GM19455 (cell line): ENCODE results near the gene TSPYL6.

Experiments used
- ATAC-seq: cut with Tn5 transposase; IDR thresholded peaks from one replicate; pipeline ENCODE4 v1.9.1; 2021; ENCODE audit not compliant: unreplicated experiment

TSPYL6 gene

DNA sequence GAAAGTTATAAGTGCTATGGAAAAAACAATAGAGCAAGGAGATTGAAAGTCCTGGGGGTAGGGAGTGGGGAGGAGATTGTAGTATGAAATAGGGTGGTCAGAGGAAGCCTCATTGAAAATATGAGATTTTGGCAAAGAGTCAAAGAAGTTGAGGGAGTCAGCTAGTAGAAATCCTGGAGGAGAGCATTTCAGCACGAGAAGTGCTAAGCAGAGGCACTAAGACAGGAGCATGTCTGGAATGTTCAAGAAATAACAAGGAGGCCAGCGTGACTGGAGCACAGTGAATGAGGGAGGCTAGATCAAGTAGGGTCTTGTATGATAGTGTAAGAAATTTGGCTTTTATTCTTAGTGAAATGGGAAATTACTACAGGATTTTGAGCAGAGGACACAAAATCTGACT lies 2.1 kb upstream of the TSPYL6 start:
- ATAC-seq = no peak

DNA sequence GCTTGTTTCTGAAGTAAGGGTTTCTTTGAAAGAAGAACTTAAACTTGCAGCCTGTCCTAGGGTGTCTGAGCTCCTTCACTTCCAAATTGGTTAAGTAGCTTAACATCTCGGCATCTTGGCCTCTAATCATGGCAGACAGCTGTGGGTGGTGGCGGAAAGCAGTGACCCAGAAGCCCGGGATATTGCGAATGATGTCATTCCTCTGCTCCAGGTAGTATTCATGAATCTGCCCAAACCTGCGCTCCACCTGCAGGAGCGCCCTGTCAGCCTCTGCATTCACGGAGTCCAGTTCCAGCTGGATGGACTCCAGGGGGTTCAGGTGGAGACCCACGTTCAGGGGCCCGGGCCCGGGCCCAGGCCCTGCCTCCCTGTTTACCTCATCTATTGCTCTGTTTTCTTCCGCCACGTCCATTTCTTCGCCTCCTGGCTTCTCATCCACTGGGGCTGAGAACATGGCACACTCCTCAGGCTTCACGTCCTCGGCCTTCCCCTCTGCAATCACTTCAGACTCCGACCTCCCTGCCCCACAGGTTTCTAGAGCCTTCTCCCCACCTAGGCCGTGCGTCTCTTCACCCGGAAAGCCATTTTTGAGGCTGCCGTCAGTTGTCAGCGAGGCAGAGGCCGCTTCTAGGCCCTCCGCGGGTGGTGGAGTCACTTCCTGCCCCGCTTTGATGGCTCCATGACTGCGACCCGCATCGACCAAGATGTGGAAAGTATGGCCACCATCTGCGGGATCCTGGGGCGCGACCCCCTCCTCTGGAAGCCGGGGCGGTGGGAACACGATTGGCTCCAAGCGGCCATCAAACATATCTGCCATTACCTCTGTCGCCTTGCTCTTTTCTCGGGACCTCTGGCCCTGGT lies 569 bp downstream of the TSPYL6 start:
- ATAC-seq = no peak

- ATAC-seq = no peak
Measured at GRCh38 chr2:54254180-54254579, 1.8 kb downstream of the TSPYL6 start.

- ATAC-seq = no peak
Measured at GRCh38 chr2:54249629-54250028, 6.4 kb downstream of the TSPYL6 start.

- no peak for ATAC-seq
Measured at GRCh38 chr2:54247115-54247514, 8.9 kb downstream of the TSPYL6 start.

- ATAC-seq = no peak
Measured at GRCh38 chr2:54240515-54241469, 15.2 kb downstream of the TSPYL6 start.

DNA sequence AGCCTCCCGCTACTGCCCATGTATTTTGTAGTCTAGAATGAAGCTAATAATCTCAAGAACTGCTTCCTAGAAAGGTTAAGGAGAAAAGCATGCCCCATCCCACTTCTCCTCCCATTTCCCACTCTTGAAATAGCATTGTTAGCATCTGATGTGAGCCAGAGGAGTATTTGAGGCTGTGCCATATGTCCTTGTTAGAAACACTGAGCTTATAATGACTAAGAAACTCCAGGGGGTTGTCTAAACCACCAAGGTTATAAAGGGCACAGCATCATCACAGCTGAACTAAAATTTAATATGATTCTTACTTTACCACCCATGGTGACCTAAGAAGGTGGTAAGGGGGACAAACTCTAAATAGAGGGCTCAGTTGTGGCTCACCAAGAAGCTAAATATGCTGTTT lies 16.6 kb downstream of the TSPYL6 start:
- ATAC-seq = no peak

DNA sequence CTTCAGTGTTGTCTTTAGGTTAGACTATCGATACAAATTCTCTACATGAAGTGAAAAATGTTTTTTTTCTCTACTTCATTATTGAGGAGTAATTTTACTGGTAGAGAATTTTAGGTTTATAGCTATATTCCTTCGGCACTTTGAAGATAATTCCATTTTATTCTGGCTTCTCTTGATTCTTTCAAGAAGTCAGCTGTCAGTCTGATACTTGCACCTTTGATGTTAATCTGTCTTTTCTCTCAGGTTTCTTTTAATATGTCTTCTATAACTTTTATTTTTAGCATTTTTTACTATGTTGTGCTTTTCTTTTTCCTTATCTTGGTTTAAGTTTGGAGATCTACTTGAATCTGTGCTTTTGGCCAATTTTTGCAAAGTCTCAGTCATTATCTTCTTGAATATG lies 18.6 kb downstream of the TSPYL6 start:
- ATAC-seq = no peak

DNA sequence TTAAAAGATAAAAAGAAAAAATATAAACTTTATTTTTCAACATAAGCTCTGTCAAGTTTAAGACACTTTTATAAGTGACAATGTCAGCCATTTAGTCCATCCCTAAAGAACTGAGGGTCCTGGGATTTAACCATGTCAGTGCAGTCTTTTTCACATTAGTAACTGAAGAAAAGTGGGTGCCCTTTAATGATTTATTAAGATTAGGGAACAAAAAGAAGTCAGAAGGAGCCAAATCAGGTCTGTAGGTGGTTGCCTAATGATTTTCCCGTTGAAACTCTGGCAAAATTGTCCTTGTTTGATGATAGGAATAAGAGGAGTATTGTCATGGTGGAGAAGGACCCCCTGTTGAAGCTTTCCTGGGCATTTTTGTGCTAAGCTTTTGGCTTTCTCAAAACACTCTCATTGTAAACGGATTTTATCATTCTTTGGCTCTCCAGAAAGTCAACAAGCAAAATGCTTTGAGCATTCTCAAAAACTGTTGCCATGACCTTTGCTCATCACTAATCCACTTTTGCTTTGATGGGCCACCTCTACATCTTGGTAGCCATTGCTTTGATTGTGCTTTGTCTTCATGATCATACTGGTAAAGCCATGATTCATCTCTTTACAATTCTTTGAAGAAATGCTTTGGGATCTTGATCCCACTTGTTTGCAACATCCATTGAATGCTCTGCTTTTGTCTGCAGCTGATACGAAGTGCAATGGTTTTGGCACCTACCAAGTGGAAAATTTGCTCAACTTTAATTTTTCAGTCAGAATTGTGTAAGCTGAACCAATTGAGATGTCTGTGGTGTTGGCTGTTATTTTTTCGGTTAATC lies 22.0 kb downstream of the TSPYL6 start:
- ATAC-seq = no peak

DNA sequence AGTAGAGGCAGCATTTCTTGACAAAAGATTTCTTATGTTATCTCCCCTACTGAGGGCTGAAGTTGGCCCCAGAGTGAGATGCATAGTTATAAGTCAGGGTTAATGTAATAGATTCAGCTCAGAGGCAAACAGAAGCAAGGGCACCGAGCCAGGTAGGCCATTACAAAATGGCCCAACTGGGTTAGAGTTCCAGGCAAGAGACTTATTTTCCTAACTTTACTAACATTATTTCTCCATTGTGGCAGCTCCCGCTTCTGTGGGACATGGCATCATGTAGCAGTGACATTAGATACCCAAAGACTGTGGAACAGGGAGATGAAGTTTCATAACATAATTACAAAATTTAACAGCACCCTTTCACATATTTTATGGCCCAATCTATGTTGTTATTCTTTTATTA lies 27.1 kb downstream of the TSPYL6 start:
- ATAC-seq = no peak

DNA sequence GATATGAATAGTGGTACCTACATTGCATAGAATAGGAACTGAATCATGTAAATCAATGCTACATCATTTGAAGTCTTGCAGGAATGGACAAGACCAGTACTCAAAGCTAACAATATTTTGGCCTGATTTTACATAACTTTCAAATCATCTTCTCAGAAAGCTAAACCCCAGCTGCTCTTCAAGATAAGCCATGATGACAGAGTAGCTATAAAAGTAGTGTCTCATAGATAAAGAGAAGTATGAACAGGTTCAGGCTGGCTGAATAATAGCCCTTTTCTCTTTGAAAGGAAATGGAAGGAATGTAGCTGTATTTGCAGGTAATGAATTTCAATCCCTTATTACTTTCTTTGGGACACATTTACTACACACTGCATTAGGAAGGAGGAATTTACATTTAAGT lies 28.2 kb downstream of the TSPYL6 start:
- ATAC-seq = no peak

DNA sequence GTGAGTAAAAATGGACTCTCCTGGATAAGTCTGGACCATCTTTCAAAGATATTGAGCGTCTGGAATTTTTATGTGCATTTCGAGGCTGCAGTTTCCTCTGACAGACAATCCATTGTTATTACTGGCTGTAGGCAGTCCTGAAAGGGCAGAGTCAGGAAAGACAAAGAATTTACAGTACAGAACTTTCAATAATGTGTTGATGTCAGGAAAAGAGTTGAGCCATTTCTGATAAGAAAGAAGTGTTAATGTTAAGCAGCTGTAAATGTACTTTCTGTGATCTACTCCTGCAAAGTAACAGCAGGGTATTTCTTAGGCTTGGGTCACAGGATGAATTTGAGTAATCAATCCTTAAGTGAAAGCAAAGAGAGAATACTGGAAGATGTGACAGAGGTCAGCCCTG lies 29.8 kb downstream of the TSPYL6 start:
- no peak for ATAC-seq

- no peak for ATAC-seq
Measured at GRCh38 chr2:54224997-54225396, 31.0 kb downstream of the TSPYL6 start.

DNA sequence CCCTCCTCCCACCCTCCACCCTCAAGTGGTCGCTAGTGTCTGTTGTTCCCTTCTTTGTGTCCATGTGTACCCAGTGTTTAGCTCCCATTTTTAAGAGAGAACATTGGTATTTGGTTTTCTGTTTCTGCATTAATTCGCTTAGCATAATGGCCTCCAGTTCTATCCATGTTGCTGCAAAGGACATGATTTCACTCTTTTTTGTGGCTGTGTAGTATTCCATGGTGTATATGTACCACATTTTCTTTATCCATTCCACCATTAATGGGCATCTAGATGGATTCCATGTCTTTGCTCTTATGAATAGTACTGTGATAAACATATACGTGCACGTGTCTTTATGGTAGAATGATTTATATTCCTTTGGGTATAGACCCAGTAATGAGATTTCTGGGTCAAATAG lies 42.9 kb downstream of the TSPYL6 start:
- ATAC-seq = no peak

- no peak for ATAC-seq
Measured at GRCh38 chr2:54212456-54212855, 43.6 kb downstream of the TSPYL6 start.

GRCh38 chr2:54209379-54209778 lies 46.6 kb downstream of the TSPYL6 start:
- no peak for ATAC-seq

- ATAC-seq = no peak
Measured at GRCh38 chr2:54208364-54209240, 47.4 kb downstream of the TSPYL6 start.

GRCh38 chr2:54207666-54208195 lies 48.3 kb downstream of the TSPYL6 start:
- ATAC-seq = no peak

DNA sequence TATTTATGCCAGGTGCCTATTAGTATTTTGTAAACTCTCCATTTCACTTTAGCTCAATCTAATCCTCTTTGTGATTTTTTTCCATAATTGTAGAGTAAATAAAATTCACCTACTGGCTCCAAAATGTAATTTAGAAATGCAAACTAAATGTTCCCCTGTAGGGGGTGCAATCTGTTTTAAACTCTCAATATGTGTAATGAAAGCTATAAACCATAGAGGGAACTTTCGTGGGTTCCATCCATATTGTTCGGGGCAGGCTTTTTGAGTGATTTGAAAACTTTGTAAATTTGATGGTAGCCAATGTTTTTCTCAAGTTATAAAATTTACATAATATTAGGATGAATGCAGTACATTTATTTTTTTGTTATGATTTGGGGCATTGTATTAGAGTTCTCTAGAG lies 49.4 kb downstream of the TSPYL6 start:
- ATAC-seq = no peak

- ATAC-seq = no peak
Measured at GRCh38 chr2:54204476-54204875, 51.6 kb downstream of the TSPYL6 start.
